CD14-positive monocyte (primary cell): ENCODE data around the gene NINL. TPM values are rescaled to one million over a fixed set of nuclear protein-coding genes. Genes with fewer than 3 reads are reported as not detected.

Source experiments
- DNase-seq, 3 donors: peaks; one replicate each; pipeline ENCODE4 v3.0.0-alpha.2; 2011 to 2022
- H2AFZ ChIP-seq: 2 replicates; pipeline ENCODE4 v1.6.0; 2012; ENCODE audit warnings: mild to moderate bottlenecking, low read depth, low read length, inconsistent platforms; ENCODE audit not compliant: insufficient read depth, poor library complexity, severe bottlenecking
- H3K27ac ChIP-seq, 2 donors: 1 replicate in 1 of 2; 2 replicates in 1 of 2; pipeline ENCODE4 v1.5.1; 2012 to 2013; ENCODE audit warnings: low read length in 2 of 2, control low read depth in 1 of 2, inconsistent platforms in 1 of 2, low read depth in 1 of 2, mild to moderate bottlenecking in 1 of 2
- H3K27me3 ChIP-seq, 2 donors: one replicate each; pipeline versions ENCODE4 v1.6.0 to v1.6.1; 2011 to 2013; ENCODE audit warnings: low read length in 2 of 2; ENCODE audit not compliant: control insufficient read depth in 2 of 2, insufficient read depth in 2 of 2
- H3K36me3 ChIP-seq, 2 donors: replicated peaks in 1 of 2; 1 replicate in 1 of 2; 2 replicates in 1 of 2; pipeline versions ENCODE4 v1.5.1 to v1.6.1; 2012 to 2013; ENCODE audit warnings: low read length in 2 of 2, control low read depth in 1 of 2, inconsistent platforms in 1 of 2, mild to moderate bottlenecking in 1 of 2; ENCODE audit not compliant: insufficient read depth in 2 of 2, control insufficient read depth in 1 of 2
- H3K4me1 ChIP-seq, 2 donors: 1 replicate in 1 of 2; 2 replicates in 1 of 2; pipeline versions ENCODE4 v1.5.1 to v1.6.1; 2012 to 2013; ENCODE audit warnings: low read length in 2 of 2, control low read depth in 1 of 2, inconsistent platforms in 1 of 2, mild to moderate bottlenecking in 1 of 2, moderate library complexity in 1 of 2; ENCODE audit not compliant: insufficient read depth in 2 of 2, control insufficient read depth in 1 of 2
- H3K4me2 ChIP-seq: replicated peaks from 2 replicates; pipeline ENCODE3; 2012; ENCODE audit warnings: low read length, moderate library complexity, mild to moderate bottlenecking; ENCODE audit not compliant: poor library complexity, severe bottlenecking; ENCODE audit errors: extremely low read depth
- H3K4me3 ChIP-seq, 3 experiments: fragments of 200-600 bp in 1 of 3; sonication (generic) in 1 of 3; replicated peaks in 1 of 3; 1 replicate in 2 of 3; 2 replicates in 1 of 3; pipeline ENCODE4 v1.5.1; 2011 to 2013; ENCODE audit warnings: low read length in 3 of 3, mild to moderate bottlenecking in 3 of 3, control low read depth in 2 of 3, low read depth in 2 of 3, inconsistent platforms in 1 of 3, moderate library complexity in 1 of 3
- H3K79me2 ChIP-seq: 2 replicates; pipeline ENCODE4 v1.6.0; 2012; ENCODE audit warnings: mild to moderate bottlenecking, control low read depth, inconsistent platforms, low read length, moderate library complexity; ENCODE audit not compliant: insufficient read depth
- H3K9ac ChIP-seq: 2 replicates; pipeline ENCODE4 v1.6.0; 2017; ENCODE audit warnings: low read length, mild to moderate bottlenecking; ENCODE audit not compliant: insufficient read depth, poor library complexity, severe bottlenecking
- H3K9me3 ChIP-seq, 2 donors: replicated peaks in 1 of 2; 1 replicate in 1 of 2; 2 replicates in 1 of 2; pipeline versions ENCODE4 v1.5.1 to v1.6.1; 2012 to 2013; ENCODE audit warnings: low read length in 2 of 2, control low read depth in 1 of 2; ENCODE audit not compliant: control insufficient read depth in 1 of 2, insufficient read depth in 1 of 2
- H4K20me1 ChIP-seq: 2 replicates; pipeline ENCODE4 v1.6.0; 2012; ENCODE audit warnings: mild to moderate bottlenecking, low read length, control low read depth, moderate library complexity; ENCODE audit not compliant: insufficient read depth
- H3K27ac Mint-ChIP-seq, 7 donors: one replicate each; pipeline ENCODE4 v1.8.0; 2020; ENCODE audit warnings: mild to moderate bottlenecking in 7 of 7, mixed read lengths in 7 of 7, moderate library complexity in 6 of 7, inconsistent platforms in 2 of 7
- H3K27me3 Mint-ChIP-seq, 3 donors: one replicate each; pipeline ENCODE4 v1.8.0; 2021 to 2022; ENCODE audit warnings: low read depth in 3 of 3, mild to moderate bottlenecking in 3 of 3, mixed read lengths in 3 of 3, moderate library complexity in 3 of 3, inconsistent platforms in 1 of 3
- H3K36me3 Mint-ChIP-seq, 2 donors: one replicate each; pipeline ENCODE4 v1.8.0; 2020; ENCODE audit warnings: mixed read lengths in 2 of 2, inconsistent platforms in 1 of 2, mild to moderate bottlenecking in 1 of 2
- H3K4me1 Mint-ChIP-seq: one replicate; pipeline ENCODE4 v1.8.0; 2020; ENCODE audit warnings: mild to moderate bottlenecking, mixed read lengths
- H3K4me3 Mint-ChIP-seq, 2 donors: one replicate each; pipeline ENCODE4 v1.8.0; 2020; ENCODE audit warnings: mild to moderate bottlenecking in 2 of 2, mixed read lengths in 2 of 2, moderate library complexity in 1 of 2
- H3K9me3 Mint-ChIP-seq, 7 donors: one replicate each; pipeline ENCODE4 v1.8.0; 2020 to 2022; ENCODE audit warnings: mixed read lengths in 7 of 7, mild to moderate bottlenecking in 6 of 7, moderate library complexity in 6 of 7, inconsistent platforms in 2 of 7
- WGBS: methylation state at CpG from one replicate; pipeline ENCODE4 v1.1.5; 2013; ENCODE audit warnings: missing lambda C conversion rate; ENCODE audit not compliant: insufficient coverage; 5-methylcytosine and 5-hydroxymethylcytosine counted together
- intact Hi-C, 2 donors: fragments of 100-400 bp; cut with micrococcal nuclease; formaldehyde crosslinking; loops; one replicate each; pipeline versions ENCODE4 v1.15.0 to v1.15.1; 2023
- polyA plus RNA-seq, 3 donors: library from polyadenylated mRNA; depleted of rRNA in 1 of 3; unstranded in 2 of 3; stranded (reverse) in 1 of 3; fragments of 300-500 nt in 2 of 3; fragments of >200 nt in 1 of 3; fragmentation: Illumina TruSeq in 2 of 3; gene quantifications; 1 replicate in 2 of 3; 2 replicates in 1 of 3; pipeline ENCODE4 v1.2.3, GENCODE V29; 2012 to 2021
- TF ChIP-seq, protein P1 (sequence below): fragments of 200-600 bp; IDR thresholded peaks from one replicate; pipeline ENCODE4 v1.8.0; 2022; ENCODE audit warnings: antibody characterized with exemption, mild to moderate bottlenecking

NINL gene
- polyA plus RNA-seq, 3 donors, result 0.08 to 0.15 TPM; not detected in 1

DNA sequence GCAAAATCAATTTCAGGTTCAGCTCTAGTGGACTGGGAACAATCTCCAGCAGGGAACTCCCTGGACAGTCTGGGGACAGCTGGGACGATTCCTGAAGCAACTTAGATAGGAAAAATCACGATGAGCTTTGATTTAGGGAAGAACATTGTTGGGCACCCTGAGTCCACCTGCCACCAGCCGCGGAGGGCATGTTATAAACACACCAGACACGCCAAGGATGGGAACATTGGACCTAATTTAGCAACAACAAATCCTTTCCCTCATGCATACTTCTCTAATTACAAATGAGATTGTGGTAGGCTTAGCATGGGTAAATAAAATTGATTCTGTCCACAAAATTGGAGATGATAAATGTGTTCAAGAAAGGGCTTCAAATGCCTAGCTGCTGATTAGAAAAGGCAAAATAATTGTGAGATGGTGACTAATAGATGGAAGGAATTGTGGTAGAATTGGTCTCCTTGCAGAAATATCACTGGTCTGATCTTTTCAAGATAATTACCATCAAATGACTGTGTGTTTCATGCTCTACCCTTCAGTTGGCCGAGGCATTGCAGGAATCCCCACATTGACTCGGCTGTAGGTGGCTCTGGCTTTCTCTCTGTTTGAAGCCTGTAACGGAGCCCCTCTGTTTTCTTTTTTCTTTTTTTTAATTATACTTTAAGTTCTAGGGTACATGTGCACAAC lies 44.6 kb upstream of the NINL start:
- no peak overlapping the region for H3K4me3 ChIP-seq
- no CpG with 5 or more reads among the region's 8 CpGs for whole genome bisulfite sequencing
- H3K4me1 Mint-ChIP-seq, result no peaks in the 10 kb centered on the region
- no peak overlapping the region for H2AFZ ChIP-seq
- H3K27ac Mint-ChIP-seq, result peak overlapping the region in 1 of 7 donors; percentile 12
- H4K20me1 ChIP-seq, result no peaks in the 10 kb centered on the region
- intact Hi-C loops, result loop anchor here in 1 of 2 donors (5.0 to 10.0 kb wide), 2 partner anchors 67 to 635 kb away; partner anchors contain the start of genes APMAP and ZNF337
- TF ChIP-seq, protein P1, sequence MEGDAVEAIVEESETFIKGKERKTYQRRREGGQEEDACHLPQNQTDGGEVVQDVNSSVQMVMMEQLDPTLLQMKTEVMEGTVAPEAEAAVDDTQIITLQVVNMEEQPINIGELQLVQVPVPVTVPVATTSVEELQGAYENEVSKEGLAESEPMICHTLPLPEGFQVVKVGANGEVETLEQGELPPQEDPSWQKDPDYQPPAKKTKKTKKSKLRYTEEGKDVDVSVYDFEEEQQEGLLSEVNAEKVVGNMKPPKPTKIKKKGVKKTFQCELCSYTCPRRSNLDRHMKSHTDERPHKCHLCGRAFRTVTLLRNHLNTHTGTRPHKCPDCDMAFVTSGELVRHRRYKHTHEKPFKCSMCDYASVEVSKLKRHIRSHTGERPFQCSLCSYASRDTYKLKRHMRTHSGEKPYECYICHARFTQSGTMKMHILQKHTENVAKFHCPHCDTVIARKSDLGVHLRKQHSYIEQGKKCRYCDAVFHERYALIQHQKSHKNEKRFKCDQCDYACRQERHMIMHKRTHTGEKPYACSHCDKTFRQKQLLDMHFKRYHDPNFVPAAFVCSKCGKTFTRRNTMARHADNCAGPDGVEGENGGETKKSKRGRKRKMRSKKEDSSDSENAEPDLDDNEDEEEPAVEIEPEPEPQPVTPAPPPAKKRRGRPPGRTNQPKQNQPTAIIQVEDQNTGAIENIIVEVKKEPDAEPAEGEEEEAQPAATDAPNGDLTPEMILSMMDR, result no peak
- H3K4me1 ChIP-seq, result no peaks in the 10 kb centered on the region
- no peaks in the 10 kb centered on the region for H3K36me3 ChIP-seq
- peaks cover 1% of the 10 kb centered on the region in 2 donors for H3K36me3 Mint-ChIP-seq
- H3K9me3 ChIP-seq, result peaks cover 4 to 22% of the 10 kb centered on the region in 2 donors
- H3K9me3 Mint-ChIP-seq, result peaks cover 14 to 31% (median 24%) of the 10 kb centered on the region in 7 donors
- no peaks in the 10 kb centered on the region for H3K79me2 ChIP-seq
- H3K4me2 ChIP-seq, result no peak overlapping the region
- DNase-seq, result no peak
- no peak overlapping the region for H3K4me3 Mint-ChIP-seq
- H3K27me3 ChIP-seq, result no peaks in the 10 kb centered on the region
- H3K27ac ChIP-seq, result no peak overlapping the region
- no peak overlapping the region for H3K9ac ChIP-seq
- peaks cover 0 to 2% (median 2%) of the 10 kb centered on the region in 3 donors for H3K27me3 Mint-ChIP-seq

DNA sequence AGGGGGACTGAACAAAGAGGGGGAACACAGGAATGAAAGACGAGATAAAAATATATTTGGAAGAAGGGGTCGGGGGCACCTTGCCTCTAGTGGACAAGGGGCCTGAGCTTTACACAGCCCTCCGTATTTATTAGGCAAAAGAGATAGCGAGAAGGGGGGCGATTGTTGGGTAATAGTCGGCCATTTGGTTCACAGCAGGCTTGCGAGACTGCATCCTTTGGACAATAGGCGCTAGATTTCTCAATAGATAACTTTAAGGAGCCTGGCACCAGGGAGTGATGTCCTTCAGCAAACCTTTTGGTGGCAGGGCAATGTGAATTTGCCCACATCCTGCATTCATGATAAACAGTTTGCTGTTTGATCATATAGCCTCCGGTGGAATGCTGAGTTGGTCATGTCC lies 41.4 kb upstream of the NINL start:
- 91% methylated on average over 9 of the region's 9 CpGs for WGBS
- Histone ChIP-seq H3K4me3 (no peak overlapping the region), H3K9ac (no peak overlapping the region), H3K27me3 (no peaks in the 10 kb centered on the region), H4K20me1 (no peaks in the 10 kb centered on the region), H3K79me2 (peaks cover 10% of the 10 kb centered on the region), H3K27ac (no peak overlapping the region), H3K9me3 (peaks cover 4 to 22% of the 10 kb centered on the region in 2 donors), H3K36me3 (no peaks in the 10 kb centered on the region), H3K4me1 (peaks cover 16 to 24% of the 10 kb centered on the region in 2 donors), H3K4me2 (no peak overlapping the region), H2AFZ (no peak overlapping the region)
- Mint-ChIP-seq H3K4me3 (no peak overlapping the region), H3K4me1 (peaks cover 17% of the 10 kb centered on the region), H3K27ac (no peak overlapping the region), H3K9me3 (peaks cover 7 to 30% (median 18%) of the 10 kb centered on the region in 7 donors), H3K36me3 (no peaks in the 10 kb centered on the region), H3K27me3 (peaks cover 2 to 6% (median 5%) of the 10 kb centered on the region in 3 donors)
- TF ChIP-seq, protein P1, result no peak
- intact Hi-C loops, result loop anchor here in 1 of 2 donors (5.0 to 10.0 kb wide), 2 partner anchors 71 to 632 kb away; partner anchors contain the start of genes APMAP and ZNF337
- no peak for DNase-seq
